OCI-M2 (cell line): ENCODE results near the gene ANKRD11.

Source experiments
- DNase-seq: peaks from one replicate; lab custom pipeline; 2025; ENCODE audit not compliant: unreplicated experiment; lab: John Stamatoyannopoulos, UW

The ANKRD11 gene

GRCh38 chr16:89354325-89354724 lies 136.0 kb downstream of the ANKRD11 start:
- DNase-seq = no peak

- DNase-seq = no peak
Observed at GRCh38 chr16:89352091-89352681, 138.2 kb downstream of the ANKRD11 start.

GRCh38 chr16:89351645-89352044 lies 138.7 kb downstream of the ANKRD11 start:
- no peak for DNase-seq

- DNase-seq = no peak
Observed at GRCh38 chr16:89350701-89351380, 139.5 kb downstream of the ANKRD11 start.

GRCh38 chr16:89349947-89350633 lies 140.3 kb downstream of the ANKRD11 start:
- no peak for DNase-seq

- DNase-seq = no peak
Observed at GRCh38 chr16:89347807-89348206, 142.6 kb downstream of the ANKRD11 start.

GRCh38 chr16:89346869-89347268 lies 143.5 kb downstream of the ANKRD11 start:
- DNase-seq = no peak

- DNase-seq = no peak
Observed at GRCh38 chr16:89345642-89346150, 144.7 kb downstream of the ANKRD11 start.

- DNase-seq = no peak
Observed at GRCh38 chr16:89344846-89345611, 145.3 kb downstream of the ANKRD11 start.

GRCh38 chr16:89344458-89344834 lies 145.9 kb downstream of the ANKRD11 start:
- DNase-seq = no peak

- no peak for DNase-seq
Observed at GRCh38 chr16:89343501-89344457, 146.6 kb downstream of the ANKRD11 start.

GRCh38 chr16:89341697-89342694 lies 148.4 kb downstream of the ANKRD11 start:
- DNase-seq = no peak

- no peak for DNase-seq
Observed at GRCh38 chr16:89341279-89341678, 149.1 kb downstream of the ANKRD11 start.

- DNase-seq = no peak
Observed at GRCh38 chr16:89338863-89339262, 151.5 kb downstream of the ANKRD11 start.

GRCh38 chr16:89337965-89338364 lies 152.4 kb downstream of the ANKRD11 start:
- no peak for DNase-seq

GRCh38 chr16:89335803-89336485 lies 154.4 kb downstream of the ANKRD11 start:
- DNase-seq = no peak

- no peak for DNase-seq
Observed at GRCh38 chr16:89334988-89335802, 155.2 kb downstream of the ANKRD11 start.

GRCh38 chr16:89334461-89334860 lies 155.9 kb downstream of the ANKRD11 start:
- no peak for DNase-seq
